IMR-90 (cell line): ENCODE measurements around the gene RNF17. TPM values are rescaled to one million over a fixed set of nuclear protein-coding genes. Genes with fewer than 3 reads are reported as not detected.

Experiments
- ATAC-seq: fragments of 200-7000 bp; cut with Tn5 transposase; 2 replicates; pipeline ENCODE4 v1.9.1; 2020; ENCODE audit warnings: low read depth, mild to moderate bottlenecking, moderate library complexity
- BruUV-seq: library from RNA; stranded (reverse); fragments of 400-500 nt; replicated peaks from 2 replicates; lab custom pipeline; 2021; lab: Mats Ljungman, UMichigan
- CTCF ChIA-PET: fragments of 300-600 bp; formaldehyde crosslinking; extraction: SDS; loops from one replicate; lab custom pipeline; 2021; ENCODE audit warnings: antibody characterized with exemption; lab: Yijun Ruan, JAX
- POLR2A ChIA-PET: fragments of 300-600 bp; sonication (Branson Sonifier 250); formaldehyde crosslinking; loops from one replicate; lab custom pipeline; 2022; ENCODE audit warnings: antibody characterized with exemption; ENCODE audit not compliant: unreplicated experiment; lab: Charles Lee
- DNase-seq: peaks from one replicate; pipeline ENCODE4 v3.0.0; 2013
- H2AFZ ChIP-seq: replicated peaks from 2 replicates; pipeline ENCODE3; 2013; ENCODE audit warnings: low read length, mild to moderate bottlenecking; ENCODE audit not compliant: poor library complexity
- H2AK5ac ChIP-seq: 2 replicates; pipeline ENCODE4 v1.6.1; 2013; ENCODE audit warnings: low read depth, low read length, inconsistent platforms
- H2AK9ac ChIP-seq: replicated peaks from 2 replicates; pipeline ENCODE3; 2013; ENCODE audit warnings: mild to moderate bottlenecking, low read depth, low read length, moderate library complexity; ENCODE audit not compliant: poor library complexity
- H2BK120ac ChIP-seq: 2 replicates; pipeline ENCODE4 v1.6.1; 2013; ENCODE audit warnings: low read depth, low read length, inconsistent platforms
- H2BK15ac ChIP-seq: 3 replicates; pipeline ENCODE4 v1.6.1; 2013; ENCODE audit warnings: low read depth, low read length, inconsistent platforms
- H2BK20ac ChIP-seq: 2 replicates; pipeline ENCODE4 v1.6.1; 2013; ENCODE audit warnings: low read depth, mild to moderate bottlenecking, inconsistent platforms, low read length, moderate library complexity
- H2BK5ac ChIP-seq: 2 replicates; pipeline ENCODE4 v1.6.1; 2013; ENCODE audit warnings: mild to moderate bottlenecking, low read depth, low read length, inconsistent platforms; ENCODE audit not compliant: poor library complexity, severe bottlenecking
- H3K14ac ChIP-seq: replicated peaks from 2 replicates; pipeline ENCODE4 v1.6.1; 2013; ENCODE audit warnings: low read depth, low read length, inconsistent platforms
- H3K18ac ChIP-seq: 2 replicates; pipeline ENCODE4 v1.6.1; 2013; ENCODE audit warnings: low read depth, low read length, control low read depth
- H3K23ac ChIP-seq: 2 replicates; pipeline ENCODE4 v1.6.1; 2013; ENCODE audit warnings: low read depth, low read length, inconsistent platforms
- H3K27ac ChIP-seq: 2 replicates; pipeline ENCODE4 v1.5.1; 2013; ENCODE audit warnings: mild to moderate bottlenecking, control low read depth, low read length; ENCODE audit not compliant: insufficient read depth
- H3K27me3 ChIP-seq: 2 replicates; pipeline ENCODE4 v1.6.1; 2013; ENCODE audit warnings: low read length; ENCODE audit not compliant: control insufficient read depth, insufficient read depth
- H3K36me3 ChIP-seq: 2 replicates; pipeline ENCODE4 v1.6.1; 2013; ENCODE audit warnings: low read length, mixed read lengths; ENCODE audit not compliant: control insufficient read depth, insufficient read depth
- H3K4ac ChIP-seq: 2 replicates; pipeline ENCODE4 v1.6.1; 2013; ENCODE audit warnings: low read depth, low read length, inconsistent platforms
- H3K4me1 ChIP-seq: 2 replicates; pipeline ENCODE4 v1.6.1; 2013; ENCODE audit warnings: low read length, mixed read lengths; ENCODE audit not compliant: control insufficient read depth, insufficient read depth
- H3K4me2 ChIP-seq: 2 replicates; pipeline ENCODE4 v1.6.1; 2013; ENCODE audit warnings: low read depth, mild to moderate bottlenecking, control low read depth, low read length, moderate library complexity
- H3K4me3 ChIP-seq: 2 replicates; pipeline ENCODE4 v1.5.1; 2013; ENCODE audit warnings: low read depth, mild to moderate bottlenecking, control low read depth, low read length, moderate library complexity; ENCODE audit not compliant: insufficient read depth
- H3K56ac ChIP-seq: 2 replicates; pipeline ENCODE4 v1.6.1; 2013; ENCODE audit warnings: low read length, inconsistent platforms; ENCODE audit not compliant: insufficient read depth; ENCODE audit errors: extremely low read depth
- H3K79me1 ChIP-seq, 2 experiments: 2 replicates each; pipeline ENCODE4 v1.6.1; 2013; ENCODE audit warnings: low read length in 2 of 2, inconsistent platforms in 1 of 2, low read depth in 1 of 2
- H3K9ac ChIP-seq: 2 replicates; pipeline ENCODE4 v1.6.1; 2013; ENCODE audit warnings: low read depth, low read length, control low read depth
- H3K9me1 ChIP-seq: 2 replicates; pipeline ENCODE4 v1.6.1; 2013; ENCODE audit warnings: low read length, inconsistent platforms; ENCODE audit not compliant: insufficient read depth
- H3K9me3 ChIP-seq: 2 replicates; pipeline ENCODE4 v1.6.1; 2013; ENCODE audit warnings: low read length; ENCODE audit not compliant: control insufficient read depth, insufficient read depth
- H4K20me1 ChIP-seq: 2 replicates; pipeline ENCODE4 v1.6.1; 2013; ENCODE audit warnings: low read length, inconsistent platforms; ENCODE audit not compliant: insufficient read depth
- H4K5ac ChIP-seq: 2 replicates; pipeline ENCODE4 v1.6.1; 2013; ENCODE audit warnings: mild to moderate bottlenecking, low read depth, low read length, control low read depth
- H4K8ac ChIP-seq, 2 experiments: 2 replicates each; pipeline ENCODE4 v1.6.1; 2013; ENCODE audit warnings: low read depth in 2 of 2, low read length in 2 of 2, control low read depth in 1 of 2, inconsistent platforms in 1 of 2
- H4K91ac ChIP-seq: 2 replicates; pipeline ENCODE4 v1.6.1; 2013; ENCODE audit warnings: low read depth, low read length, inconsistent platforms; ENCODE audit not compliant: insufficient read depth
- CEBPB ChIP-seq: IDR thresholded peaks from 2 replicates; pipeline ENCODE4 v1.6.1; 2012; ENCODE audit warnings: low read depth, low read length, improper control_type of control experiment
- ELK1 ChIP-seq: fragments of 150-350 bp; IDR thresholded peaks from 2 replicates; pipeline ENCODE4 v1.6.1; 2016; ENCODE audit warnings: low read depth, mild to moderate bottlenecking, low read length, moderate library complexity, borderline replicate concordance
- FOS ChIP-seq: fragments of 150-350 bp; IDR thresholded peaks from 2 replicates; pipeline ENCODE4 v1.6.1; 2016; ENCODE audit warnings: low read depth, low read length
- MAZ ChIP-seq: IDR thresholded peaks from 2 replicates; pipeline ENCODE4 v1.6.1; 2012; ENCODE audit warnings: low read depth, mild to moderate bottlenecking, low read length, improper control_type of control experiment, moderate library complexity, borderline replicate concordance
- RAD21 ChIP-seq: IDR thresholded peaks from 2 replicates; pipeline ENCODE4 v1.6.1; 2012; ENCODE audit warnings: low read length, improper control_type of control experiment
- RFX5 ChIP-seq: IDR thresholded peaks from 2 replicates; pipeline ENCODE4 v1.8.0; 2012; ENCODE audit warnings: low read depth, mild to moderate bottlenecking, low read length, moderate library complexity
- SMC3 ChIP-seq: fragments of 150-350 bp; IDR thresholded peaks from 2 replicates; pipeline ENCODE4 v1.6.1; 2016; ENCODE audit warnings: low read depth, mild to moderate bottlenecking, antibody characterized with exemption, low read length, moderate library complexity
- USF2 ChIP-seq: fragments of 150-350 bp; IDR thresholded peaks from 2 replicates; pipeline ENCODE4 v1.6.1; 2017; ENCODE audit warnings: mild to moderate bottlenecking, antibody characterized with exemption, low read length, low read depth
- WGBS, 2 experiments: methylation state at CpG; one replicate each; pipeline versions ENCODE4 v1.1.5 to v1.1.7; 2013; ENCODE audit warnings: missing lambda C conversion rate in 2 of 2; ENCODE audit not compliant: insufficient read length in 1 of 2; ENCODE audit errors: extremely low coverage in 2 of 2; 5-methylcytosine and 5-hydroxymethylcytosine counted together
- dilution Hi-C: fragments of 300-500 bp; cut with HindIII; formaldehyde crosslinking; loops from one replicate; pipeline ENCODE4 v1.14.3; 2018; ENCODE audit warnings: low sequenced_read_pairs; ENCODE audit not compliant: unreplicated experiment
- in situ Hi-C: fragments of 300-500 bp; cut with MboI; formaldehyde crosslinking; loops from 3 replicates; pipeline ENCODE4 v1.14.3; 2019; ENCODE audit warnings: low sequenced_read_pairs, inconsistent platforms, mixed read lengths
- intact Hi-C: fragments of 100-400 bp; cut with micrococcal nuclease; formaldehyde crosslinking; loops from 2 replicates; pipeline ENCODE4 v1.10.0; 2022
- polyA plus RNA-seq, 3 experiments: library from polyadenylated mRNA; depleted of rRNA; stranded (reverse); fragments of >200 nt; gene quantifications; 2 replicates each; pipeline ENCODE4 v1.2.3, GENCODE V29; 2012; ENCODE audit warnings: low replicate concordance in 1 of 3
- total RNA-seq: library from RNA; depleted of rRNA; stranded (reverse); fragments of >200 nt; gene quantifications from 2 replicates; pipeline ENCODE4 v1.2.3, GENCODE V29; 2012

RNF17 gene
- total and polyA plus RNA-seq, 2 of the 4 experiments (the other 2 are of a cell fraction) = 0.03 to 0.18 TPM

- H3K18ac ChIP-seq = no peak overlapping the region
- H3K9me3 ChIP-seq = no peaks in the 10 kb centered on the region
- H3K4me1 ChIP-seq = no peaks in the 10 kb centered on the region
- dilution Hi-C loops = no loop called here
- intact Hi-C loops = no loop called here
- no peaks in the 10 kb centered on the region for H3K79me1 ChIP-seq
- no peak overlapping the region for H2AK5ac ChIP-seq
- no peak overlapping the region for H3K56ac ChIP-seq
- H2BK20ac ChIP-seq = no peak overlapping the region
- H2BK5ac ChIP-seq = no peak overlapping the region
- no TSS peak for BruUV-seq
- ATAC-seq (no peak), DNase-seq (no peak)
- H3K27ac ChIP-seq = no peak overlapping the region
- H3K23ac ChIP-seq = no peak overlapping the region
- no peak overlapping the region for H2AFZ ChIP-seq
- H2BK15ac ChIP-seq = no peak overlapping the region
- H4K91ac ChIP-seq = no peak overlapping the region
- H4K5ac ChIP-seq = no peak overlapping the region
- in situ Hi-C loops = no loop called here
- no peaks in the 10 kb centered on the region for H3K36me3 ChIP-seq
- no peak overlapping the region for H3K9ac ChIP-seq
- H2BK120ac ChIP-seq = no peak overlapping the region
- peaks cover 2% of the 10 kb centered on the region; the same call in 1 of the 2 replicates for H3K27me3 ChIP-seq
- no CpG with 5 or more reads among the region's 5 CpGs for WGBS, 2 experiments
- ChIA-PET CTCF (interaction anchor here (0.6 kb wide), 1 partner anchor 20 kb away, joined by 3 read pairs; no protein-coding TSS in a partner anchor), POLR2A (no interaction called here)
- H4K20me1 ChIP-seq = no peaks in the 10 kb centered on the region
- H3K4ac ChIP-seq = no peak overlapping the region
- H3K14ac ChIP-seq = no peak overlapping the region
- H4K8ac ChIP-seq = no peak overlapping the region
- H2AK9ac ChIP-seq = no peak overlapping the region
- TF ChIP-seq USF2 (no peak), CEBPB (no peak), SMC3 (no peak), RFX5 (no peak), ELK1 (no peak), MAZ (no peak), RAD21 (no peak), FOS (no peak)
- no peak overlapping the region for H3K4me2 ChIP-seq
- H3K4me3 ChIP-seq = no peak overlapping the region
- H3K9me1 ChIP-seq = no peaks in the 10 kb centered on the region
Observed at GRCh38 chr13:24822640-24823039, 58.7 kb downstream of the RNF17 start.
